ENCODE data around the gene ATL1. TPM values are rescaled to one million over a fixed set of nuclear protein-coding genes. Genes with fewer than 3 reads are reported as not detected.

Gene ATL1
- total and polyA plus RNA-seq, 2 of the 13 experiments (the other 11 are each of a cell fraction or from before 2014, with no cell fraction given) = 0.60 to 0.65 TPM

DNA sequence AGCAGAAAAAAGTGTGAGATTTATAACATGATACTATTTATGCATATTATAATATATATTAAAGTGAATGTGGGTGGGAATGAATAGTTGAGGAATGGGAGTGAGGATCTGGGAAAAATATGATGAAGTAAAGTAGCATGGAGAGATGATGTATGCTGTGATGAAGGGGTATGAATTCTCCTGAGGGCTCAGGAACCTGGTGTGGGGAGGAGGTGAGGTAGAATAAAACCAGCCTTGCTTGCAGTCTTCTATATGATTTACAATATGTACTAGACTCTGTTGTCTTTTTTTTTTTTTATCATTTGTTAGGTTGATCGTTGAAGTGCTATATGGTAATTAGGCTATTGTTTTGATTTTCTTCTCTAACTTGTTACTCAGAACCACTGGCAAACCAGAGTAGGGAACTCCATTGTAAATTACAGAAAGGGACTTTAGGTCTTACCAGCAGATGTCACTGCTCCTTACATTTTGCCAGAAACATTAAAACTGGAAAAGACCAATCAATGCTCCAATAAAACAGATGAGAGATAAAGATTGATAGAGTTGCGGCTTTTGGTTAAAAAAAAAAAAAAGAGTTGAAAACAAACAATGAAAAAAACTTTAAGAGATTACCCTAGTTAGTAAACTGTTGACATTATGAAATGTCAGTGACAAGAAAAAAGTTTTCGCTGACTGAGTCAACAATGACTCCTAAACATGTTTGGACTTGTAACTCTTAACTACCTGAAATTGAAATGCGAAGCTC, 39.9 kb downstream of the ATL1 start (continued):
- no peak for TF ChIP-seq RCOR2 (CRISPR knock-in tag; IDR thresholded peaks at IDR 0.05)
- TF ChIP-seq ZNF496 (CRISPR knock-in tag; IDR thresholded peaks at IDR 0.05; ENCODE audit: insufficient replicate concordance) = no peak
- TF ChIP-seq ZNF138 (CRISPR knock-in tag; IDR thresholded peaks at IDR 0.05; ENCODE audit: low read depth) = no peak
- no peak for TF ChIP-seq FOSL2 (CRISPR knock-in tag; IDR thresholded peaks at IDR 0.05)
- TF ChIP-seq SNAPC2 (CRISPR knock-in tag; IDR thresholded peaks at IDR 0.05) = no peak
- no peak for TF ChIP-seq ZNF605 (CRISPR knock-in tag; IDR thresholded peaks at IDR 0.05)
- peak; percentile 43; the same call in 1 of the 2 replicates for TF ChIP-seq SOX5 (CRISPR knock-in tag; IDR thresholded peaks at IDR 0.05; ENCODE audit: borderline replicate concordance)
- TF ChIP-seq, protein P1, sequence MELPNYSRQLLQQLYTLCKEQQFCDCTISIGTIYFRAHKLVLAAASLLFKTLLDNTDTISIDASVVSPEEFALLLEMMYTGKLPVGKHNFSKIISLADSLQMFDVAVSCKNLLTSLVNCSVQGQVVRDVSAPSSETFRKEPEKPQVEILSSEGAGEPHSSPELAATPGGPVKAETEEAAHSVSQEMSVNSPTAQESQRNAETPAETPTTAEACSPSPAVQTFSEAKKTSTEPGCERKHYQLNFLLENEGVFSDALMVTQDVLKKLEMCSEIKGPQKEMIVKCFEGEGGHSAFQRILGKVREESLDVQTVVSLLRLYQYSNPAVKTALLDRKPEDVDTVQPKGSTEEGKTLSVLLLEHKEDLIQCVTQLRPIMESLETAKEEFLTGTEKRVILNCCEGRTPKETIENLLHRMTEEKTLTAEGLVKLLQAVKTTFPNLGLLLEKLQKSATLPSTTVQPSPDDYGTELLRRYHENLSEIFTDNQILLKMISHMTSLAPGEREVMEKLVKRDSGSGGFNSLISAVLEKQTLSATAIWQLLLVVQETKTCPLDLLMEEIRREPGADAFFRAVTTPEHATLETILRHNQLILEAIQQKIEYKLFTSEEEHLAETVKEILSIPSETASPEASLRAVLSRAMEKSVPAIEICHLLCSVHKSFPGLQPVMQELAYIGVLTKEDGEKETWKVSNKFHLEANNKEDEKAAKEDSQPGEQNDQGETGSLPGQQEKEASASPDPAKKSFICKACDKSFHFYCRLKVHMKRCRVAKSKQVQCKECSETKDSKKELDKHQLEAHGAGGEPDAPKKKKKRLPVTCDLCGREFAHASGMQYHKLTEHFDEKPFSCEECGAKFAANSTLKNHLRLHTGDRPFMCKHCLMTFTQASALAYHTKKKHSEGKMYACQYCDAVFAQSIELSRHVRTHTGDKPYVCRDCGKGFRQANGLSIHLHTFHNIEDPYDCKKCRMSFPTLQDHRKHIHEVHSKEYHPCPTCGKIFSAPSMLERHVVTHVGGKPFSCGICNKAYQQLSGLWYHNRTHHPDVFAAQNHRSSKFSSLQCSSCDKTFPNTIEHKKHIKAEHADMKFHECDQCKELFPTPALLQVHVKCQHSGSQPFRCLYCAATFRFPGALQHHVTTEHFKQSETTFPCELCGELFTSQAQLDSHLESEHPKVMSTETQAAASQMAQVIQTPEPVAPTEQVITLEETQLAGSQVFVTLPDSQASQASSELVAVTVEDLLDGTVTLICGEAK (IDR thresholded peaks at IDR 0.05) = no peak
- TF ChIP-seq, protein P1 (CRISPR knock-in tag; IDR thresholded peaks at IDR 0.05) = no peak
- TF ChIP-seq, protein P2, sequence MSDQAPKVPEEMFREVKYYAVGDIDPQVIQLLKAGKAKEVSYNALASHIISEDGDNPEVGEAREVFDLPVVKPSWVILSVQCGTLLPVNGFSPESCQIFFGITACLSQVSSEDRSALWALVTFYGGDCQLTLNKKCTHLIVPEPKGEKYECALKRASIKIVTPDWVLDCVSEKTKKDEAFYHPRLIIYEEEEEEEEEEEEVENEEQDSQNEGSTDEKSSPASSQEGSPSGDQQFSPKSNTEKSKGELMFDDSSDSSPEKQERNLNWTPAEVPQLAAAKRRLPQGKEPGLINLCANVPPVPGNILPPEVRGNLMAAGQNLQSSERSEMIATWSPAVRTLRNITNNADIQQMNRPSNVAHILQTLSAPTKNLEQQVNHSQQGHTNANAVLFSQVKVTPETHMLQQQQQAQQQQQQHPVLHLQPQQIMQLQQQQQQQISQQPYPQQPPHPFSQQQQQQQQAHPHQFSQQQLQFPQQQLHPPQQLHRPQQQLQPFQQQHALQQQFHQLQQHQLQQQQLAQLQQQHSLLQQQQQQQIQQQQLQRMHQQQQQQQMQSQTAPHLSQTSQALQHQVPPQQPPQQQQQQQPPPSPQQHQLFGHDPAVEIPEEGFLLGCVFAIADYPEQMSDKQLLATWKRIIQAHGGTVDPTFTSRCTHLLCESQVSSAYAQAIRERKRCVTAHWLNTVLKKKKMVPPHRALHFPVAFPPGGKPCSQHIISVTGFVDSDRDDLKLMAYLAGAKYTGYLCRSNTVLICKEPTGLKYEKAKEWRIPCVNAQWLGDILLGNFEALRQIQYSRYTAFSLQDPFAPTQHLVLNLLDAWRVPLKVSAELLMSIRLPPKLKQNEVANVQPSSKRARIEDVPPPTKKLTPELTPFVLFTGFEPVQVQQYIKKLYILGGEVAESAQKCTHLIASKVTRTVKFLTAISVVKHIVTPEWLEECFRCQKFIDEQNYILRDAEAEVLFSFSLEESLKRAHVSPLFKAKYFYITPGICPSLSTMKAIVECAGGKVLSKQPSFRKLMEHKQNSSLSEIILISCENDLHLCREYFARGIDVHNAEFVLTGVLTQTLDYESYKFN (CRISPR knock-in tag; conservative IDR thresholded peaks at IDR 0.05) = peak; percentile 39; the same call in 1 of the 2 replicates
- TF ChIP-seq, protein P3, sequence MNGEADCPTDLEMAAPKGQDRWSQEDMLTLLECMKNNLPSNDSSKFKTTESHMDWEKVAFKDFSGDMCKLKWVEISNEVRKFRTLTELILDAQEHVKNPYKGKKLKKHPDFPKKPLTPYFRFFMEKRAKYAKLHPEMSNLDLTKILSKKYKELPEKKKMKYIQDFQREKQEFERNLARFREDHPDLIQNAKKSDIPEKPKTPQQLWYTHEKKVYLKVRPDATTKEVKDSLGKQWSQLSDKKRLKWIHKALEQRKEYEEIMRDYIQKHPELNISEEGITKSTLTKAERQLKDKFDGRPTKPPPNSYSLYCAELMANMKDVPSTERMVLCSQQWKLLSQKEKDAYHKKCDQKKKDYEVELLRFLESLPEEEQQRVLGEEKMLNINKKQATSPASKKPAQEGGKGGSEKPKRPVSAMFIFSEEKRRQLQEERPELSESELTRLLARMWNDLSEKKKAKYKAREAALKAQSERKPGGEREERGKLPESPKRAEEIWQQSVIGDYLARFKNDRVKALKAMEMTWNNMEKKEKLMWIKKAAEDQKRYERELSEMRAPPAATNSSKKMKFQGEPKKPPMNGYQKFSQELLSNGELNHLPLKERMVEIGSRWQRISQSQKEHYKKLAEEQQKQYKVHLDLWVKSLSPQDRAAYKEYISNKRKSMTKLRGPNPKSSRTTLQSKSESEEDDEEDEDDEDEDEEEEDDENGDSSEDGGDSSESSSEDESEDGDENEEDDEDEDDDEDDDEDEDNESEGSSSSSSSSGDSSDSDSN (CRISPR knock-in tag; IDR thresholded peaks at IDR 0.05) = no peak
- no peak for TF ChIP-seq SOX6 (IDR thresholded peaks at IDR 0.05)
- TF ChIP-seq SOX6 (CRISPR knock-in tag; IDR thresholded peaks at IDR 0.05) = no peak

Measured in HepG2 (cell line).